Neural cell (in vitro differentiated cells): ENCODE measurements around the gene MSMB. TPM values are rescaled to one million over a fixed set of nuclear protein-coding genes. Genes with fewer than 3 reads are reported as not detected.

ENCODE experiments used
- H2AFZ ChIP-seq: fragments of 200-600, 300-800 bp; sonication (generic), shearing (Covaris generic); 2 replicates; pipeline ENCODE4 v1.6.0; 2014; ENCODE audit warnings: low read depth, mild to moderate bottlenecking, antibody characterized with exemption, low read length, moderate library complexity
- H3F3A ChIP-seq: fragments of 200-600 bp; shearing (Covaris generic); 2 replicates; pipeline ENCODE4 v1.6.1; 2016; ENCODE audit warnings: mild to moderate bottlenecking, moderate library complexity, mixed read lengths, antibody characterized with exemption, low read length; ENCODE audit not compliant: insufficient read depth, poor library complexity, severe bottlenecking
- H3K27ac ChIP-seq: fragments of 200-600, 300-800 bp; sonication (generic), shearing (Covaris generic); 2 replicates; pipeline ENCODE4 v1.5.1; 2014; ENCODE audit warnings: mild to moderate bottlenecking, low read length, moderate library complexity
- H3K27me3 ChIP-seq: fragments of 300-800, 200-600 bp; sonication (generic), shearing (Covaris generic); 2 replicates; pipeline ENCODE4 v1.6.0; 2014; ENCODE audit warnings: mild to moderate bottlenecking, low read depth, low read length, moderate library complexity; ENCODE audit not compliant: insufficient read depth
- H3K36me3 ChIP-seq: fragments of 300-800, 200-600 bp; sonication (generic), shearing (Covaris generic); 2 replicates; pipeline ENCODE4 v1.5.1; 2014; ENCODE audit warnings: mild to moderate bottlenecking, antibody characterized with exemption, low read length, moderate library complexity; ENCODE audit not compliant: insufficient read depth
- H3K4me2 ChIP-seq: fragments of 300-800, 200-600 bp; sonication (generic), shearing (Covaris generic); 2 replicates; pipeline ENCODE4 v1.6.0; 2014; ENCODE audit warnings: mild to moderate bottlenecking, low read length
- H3K4me3 ChIP-seq: fragments of 300-800, 200-600 bp; sonication (generic), shearing (Covaris generic); 2 replicates; pipeline ENCODE4 v1.5.1; 2014; ENCODE audit warnings: mild to moderate bottlenecking, low read length, moderate library complexity
- H3K79me2 ChIP-seq: fragments of 200-600 bp; shearing (Covaris generic); replicated peaks from 2 replicates; pipeline ENCODE4 v1.6.0; 2014; ENCODE audit warnings: mild to moderate bottlenecking, low read length, moderate library complexity; ENCODE audit not compliant: insufficient read depth
- H3K9ac ChIP-seq: fragments of 300-800, 200-600 bp; sonication (generic), shearing (Covaris generic); 2 replicates; pipeline ENCODE4 v1.6.1; 2016; ENCODE audit warnings: mild to moderate bottlenecking, low read length, mixed read lengths
- H3K9me2 ChIP-seq: fragments of 200-600 bp; shearing (Covaris generic); 2 replicates; pipeline ENCODE4 v1.6.1; 2016; ENCODE audit warnings: mild to moderate bottlenecking, low read length, mixed read lengths; ENCODE audit not compliant: insufficient read depth
- H3K9me3 ChIP-seq: fragments of 200-600, 300-800 bp; sonication (generic), shearing (Covaris generic); 2 replicates; pipeline ENCODE4 v1.6.1; 2016; ENCODE audit warnings: mild to moderate bottlenecking, mixed run types, low read length, moderate library complexity, mixed read lengths
- H4K20me1 ChIP-seq: fragments of 200-600 bp; shearing (Covaris generic); 2 replicates; pipeline ENCODE4 v1.6.1; 2016; ENCODE audit warnings: mild to moderate bottlenecking, mixed run types; ENCODE audit not compliant: insufficient read depth
- EP300 ChIP-seq: fragments of 450-650 bp; conservative IDR thresholded peaks from 2 replicates; pipeline ENCODE4 v1.6.1; 2014; ENCODE audit warnings: antibody characterized with exemption, mild to moderate bottlenecking, moderate library complexity; ENCODE audit not compliant: poor library complexity, severe bottlenecking
- EZH2 ChIP-seq: fragments of 200-600, 300-800 bp; shearing (Covaris generic), sonication (generic); IDR thresholded peaks from 2 replicates; pipeline ENCODE4 v1.6.1; 2014; ENCODE audit warnings: antibody characterized with exemption, low read length, borderline replicate concordance, mild to moderate bottlenecking; ENCODE audit not compliant: insufficient read depth, poor library complexity, severe bottlenecking
- MXI1 ChIP-seq: fragments of 450-650 bp; conservative IDR thresholded peaks from 2 replicates; pipeline ENCODE4 v1.6.1; 2014; ENCODE audit warnings: antibody characterized with exemption, mild to moderate bottlenecking; ENCODE audit not compliant: poor library complexity, severe bottlenecking
- POLR2AphosphoS5 ChIP-seq: IDR thresholded peaks from 2 replicates; pipeline ENCODE4 v1.6.1; 2012
- RAD21 ChIP-seq: fragments of 450-650 bp; conservative IDR thresholded peaks from 2 replicates; pipeline ENCODE4 v1.6.1; 2014; ENCODE audit warnings: antibody characterized with exemption, mild to moderate bottlenecking, moderate library complexity
- REST ChIP-seq: IDR thresholded peaks from 2 replicates; pipeline ENCODE4 v1.6.1; 2012; ENCODE audit warnings: borderline replicate concordance
- SMC3 ChIP-seq: fragments of 450-650 bp; conservative IDR thresholded peaks from 2 replicates; pipeline ENCODE4 v1.6.1; 2014; ENCODE audit warnings: antibody characterized with exemption, mild to moderate bottlenecking, moderate library complexity; ENCODE audit not compliant: poor library complexity
- TAF1 ChIP-seq: IDR thresholded peaks from 2 replicates; pipeline ENCODE4 v1.6.1; 2012; ENCODE audit warnings: low read depth
- polyA plus RNA-seq: library from polyadenylated mRNA; depleted of rRNA; stranded (reverse); fragments of >200 nt; gene quantifications from 2 replicates; pipeline ENCODE4 v1.2.3, GENCODE V29; 2014
- TF ChIP-seq, protein P1 (sequence below): fragments of 450-650 bp; IDR thresholded peaks from 2 replicates; pipeline ENCODE4 v1.5.1; 2014; ENCODE audit warnings: antibody characterized with exemption, mild to moderate bottlenecking, moderate library complexity; ENCODE audit not compliant: poor library complexity, severe bottlenecking

Gene MSMB
- polyA plus RNA-seq, 1 donor from 2014 or later: not detected

DNA sequence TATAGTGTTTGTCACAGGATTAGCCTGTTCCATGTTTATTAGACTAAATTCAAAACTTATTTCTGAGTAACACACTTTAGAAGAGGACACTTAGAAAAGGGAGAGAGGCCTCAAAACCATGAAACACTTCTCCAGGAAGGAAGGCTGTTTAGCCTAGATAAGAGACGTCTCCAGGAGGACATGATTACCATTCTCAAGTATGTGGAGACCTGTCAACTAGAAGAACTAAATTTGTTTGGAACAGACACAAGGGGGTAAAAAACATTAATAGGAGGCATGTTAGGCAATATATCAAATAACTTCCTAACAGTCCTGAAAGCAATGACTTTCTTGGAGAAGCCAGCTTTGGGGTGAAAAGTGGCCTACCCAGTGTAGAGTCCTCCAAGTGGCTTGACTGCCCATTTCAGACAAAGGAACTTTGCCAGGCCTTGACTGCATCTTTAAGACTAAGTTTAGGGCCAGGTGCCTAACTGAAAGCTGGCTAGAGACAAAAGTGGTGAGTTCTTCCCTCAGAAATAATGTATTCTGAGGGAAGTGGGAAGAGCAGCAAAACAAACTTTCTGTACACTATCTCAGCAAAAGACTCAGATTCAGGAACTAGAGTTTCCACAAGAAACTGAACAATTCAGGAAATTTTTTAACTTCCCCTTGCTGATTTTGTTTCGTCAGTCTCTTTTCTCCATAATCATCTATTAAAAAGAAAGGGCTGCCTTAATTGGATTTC lies 27.5 kb downstream of the MSMB start:
- H3K9me3 ChIP-seq: no peaks in the 10 kb centered on the region
- peaks cover 4% of the 10 kb centered on the region for H4K20me1 ChIP-seq
- H3K4me3 ChIP-seq: no peak overlapping the region
- no peak overlapping the region for H3K27ac ChIP-seq
- no peaks in the 10 kb centered on the region for H3K9me2 ChIP-seq
- no peak overlapping the region for H3K4me2 ChIP-seq
- H2AFZ ChIP-seq: no peak overlapping the region
- H3K9ac ChIP-seq: no peak overlapping the region
- no peaks in the 10 kb centered on the region for H3K36me3 ChIP-seq
- H3K79me2 ChIP-seq: peaks cover 65% of the 10 kb centered on the region
- H3K27me3 ChIP-seq: no peaks in the 10 kb centered on the region
- no peaks in the 10 kb centered on the region for H3F3A ChIP-seq
- TF ChIP-seq SMC3 (no peak), REST (no peak), TAF1 (no peak), EZH2 (no peak), EP300 (no peak), POLR2AphosphoS5 (no peak), MXI1 (no peak), RAD21 (no peak)
- TF ChIP-seq, protein P1, sequence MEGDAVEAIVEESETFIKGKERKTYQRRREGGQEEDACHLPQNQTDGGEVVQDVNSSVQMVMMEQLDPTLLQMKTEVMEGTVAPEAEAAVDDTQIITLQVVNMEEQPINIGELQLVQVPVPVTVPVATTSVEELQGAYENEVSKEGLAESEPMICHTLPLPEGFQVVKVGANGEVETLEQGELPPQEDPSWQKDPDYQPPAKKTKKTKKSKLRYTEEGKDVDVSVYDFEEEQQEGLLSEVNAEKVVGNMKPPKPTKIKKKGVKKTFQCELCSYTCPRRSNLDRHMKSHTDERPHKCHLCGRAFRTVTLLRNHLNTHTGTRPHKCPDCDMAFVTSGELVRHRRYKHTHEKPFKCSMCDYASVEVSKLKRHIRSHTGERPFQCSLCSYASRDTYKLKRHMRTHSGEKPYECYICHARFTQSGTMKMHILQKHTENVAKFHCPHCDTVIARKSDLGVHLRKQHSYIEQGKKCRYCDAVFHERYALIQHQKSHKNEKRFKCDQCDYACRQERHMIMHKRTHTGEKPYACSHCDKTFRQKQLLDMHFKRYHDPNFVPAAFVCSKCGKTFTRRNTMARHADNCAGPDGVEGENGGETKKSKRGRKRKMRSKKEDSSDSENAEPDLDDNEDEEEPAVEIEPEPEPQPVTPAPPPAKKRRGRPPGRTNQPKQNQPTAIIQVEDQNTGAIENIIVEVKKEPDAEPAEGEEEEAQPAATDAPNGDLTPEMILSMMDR: no peak

DNA sequence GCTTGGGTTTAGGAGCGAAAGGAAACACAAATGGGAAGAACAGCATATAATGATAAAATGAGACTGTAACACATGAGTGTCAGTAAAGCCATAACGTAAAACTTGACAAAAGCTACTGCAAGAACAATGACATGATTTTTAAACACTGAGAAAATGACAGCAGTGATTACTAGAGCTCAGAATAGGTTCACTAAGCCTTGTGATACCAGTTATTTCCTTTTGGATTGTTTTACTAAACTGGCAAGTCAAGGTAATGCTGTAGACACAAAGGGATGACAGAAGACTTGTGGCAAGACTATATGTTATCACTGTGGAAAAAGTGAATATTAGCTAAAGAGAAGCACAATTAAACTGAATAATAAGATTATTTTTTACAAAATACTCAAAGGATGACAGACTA lies 28.3 kb downstream of the MSMB start:
- no peak overlapping the region for H3K4me2 ChIP-seq
- H3K27ac ChIP-seq: no peak overlapping the region
- H3K9me3 ChIP-seq: no peaks in the 10 kb centered on the region
- peaks cover 4% of the 10 kb centered on the region for H4K20me1 ChIP-seq
- H3K4me3 ChIP-seq: no peak overlapping the region
- H3F3A ChIP-seq: no peaks in the 10 kb centered on the region
- peaks cover 62% of the 10 kb centered on the region for H3K79me2 ChIP-seq
- no peak overlapping the region for H3K9ac ChIP-seq
- H3K27me3 ChIP-seq: no peaks in the 10 kb centered on the region
- no peaks in the 10 kb centered on the region for H3K9me2 ChIP-seq
- H2AFZ ChIP-seq: no peak overlapping the region
- no peaks in the 10 kb centered on the region for H3K36me3 ChIP-seq
- TF ChIP-seq POLR2AphosphoS5 (no peak), TAF1 (no peak), MXI1 (no peak), EZH2 (no peak), SMC3 (no peak), EP300 (no peak), REST (no peak), RAD21 (no peak)
- TF ChIP-seq, protein P1: no peak
